HL-60/S4 (cell line): ENCODE results near the gene FARS2.
"Not testable (repeated sequence)": the region's sequence is repeated elsewhere in the genome, so short reads cannot be mapped to it uniquely, and the experiment has no call there.

Source experiments
- in situ Hi-C: fragments of 300-500 bp; cut with MboI; formaldehyde crosslinking; loops from 2 replicates; pipeline ENCODE4 v1.14.3; 2022; ENCODE audit warnings: low sequenced_read_pairs

Gene FARS2

GRCh38 chr6:5674141-5674540 is 412.8 kb downstream of the FARS2 start:
- in situ Hi-C loops, result no loop called here

GRCh38 chr6:5674721-5675120 is 413.4 kb downstream of the FARS2 start:
- in situ Hi-C loops, result no loop called here

- in situ Hi-C loops, result no loop called here
These were observed 415.4 kb downstream of the FARS2 start for GRCh38 chr6:5676701-5677100.

DNA sequence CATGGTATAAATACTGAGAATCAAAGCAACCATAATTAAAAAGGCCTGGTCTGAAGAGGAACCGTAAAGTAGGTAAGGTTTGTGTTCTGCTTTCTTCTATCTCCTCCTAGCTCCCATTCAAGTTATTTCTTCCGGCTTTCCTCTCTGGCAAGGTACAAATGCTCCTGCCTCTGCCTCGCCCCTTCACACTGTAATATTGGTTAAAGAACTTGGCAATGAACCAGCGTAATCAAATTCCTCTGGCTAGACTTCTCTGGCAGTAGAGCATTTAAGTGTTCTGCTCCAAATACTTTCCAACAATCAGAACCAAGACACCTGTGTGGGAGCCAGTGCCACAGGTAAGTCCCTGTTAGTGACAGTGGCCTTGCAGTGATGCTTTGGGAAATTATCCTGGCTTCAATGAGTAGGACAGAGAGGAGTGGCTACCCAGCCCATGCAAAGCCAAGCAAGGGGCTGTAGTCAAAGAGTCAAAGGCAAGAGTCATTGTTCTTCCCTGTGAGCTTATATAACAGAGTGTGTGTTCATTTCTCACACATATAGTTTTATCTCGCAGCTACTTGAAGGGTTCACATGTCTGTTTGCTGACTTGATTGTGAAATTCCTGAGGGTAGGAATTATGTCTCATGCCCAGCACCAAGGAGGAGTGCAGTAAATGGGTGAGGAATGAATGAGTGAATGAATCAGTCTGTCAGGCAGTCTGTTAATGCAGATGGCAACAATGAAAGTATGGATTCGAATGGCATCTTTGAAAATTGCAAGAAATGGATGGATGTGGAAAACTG is 416.1 kb downstream of the FARS2 start:
- in situ Hi-C loops, result no loop called here

GRCh38 chr6:5679270-5679669 is 418.0 kb downstream of the FARS2 start:
- in situ Hi-C loops, result no loop called here

DNA sequence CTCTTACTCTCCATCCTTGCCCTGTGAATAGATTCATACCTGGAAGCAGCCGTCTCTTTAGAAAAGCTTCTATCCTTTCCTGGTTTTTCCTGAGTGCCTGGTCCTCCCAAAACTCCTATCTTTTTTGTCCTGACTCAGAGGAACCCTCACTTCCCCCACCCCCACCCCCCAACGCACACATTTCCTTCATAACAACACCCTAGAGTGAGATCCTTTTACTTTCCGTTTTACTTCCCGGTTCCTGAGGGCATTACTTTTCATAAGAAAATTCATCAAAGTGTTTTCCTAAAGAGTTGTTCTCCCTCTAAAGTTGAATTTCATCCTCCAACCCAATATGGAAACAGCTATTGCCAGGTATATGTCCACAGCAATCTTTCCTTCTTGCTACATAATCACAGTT is 418.4 kb downstream of the FARS2 start:
- in situ Hi-C loops, result no loop called here

DNA sequence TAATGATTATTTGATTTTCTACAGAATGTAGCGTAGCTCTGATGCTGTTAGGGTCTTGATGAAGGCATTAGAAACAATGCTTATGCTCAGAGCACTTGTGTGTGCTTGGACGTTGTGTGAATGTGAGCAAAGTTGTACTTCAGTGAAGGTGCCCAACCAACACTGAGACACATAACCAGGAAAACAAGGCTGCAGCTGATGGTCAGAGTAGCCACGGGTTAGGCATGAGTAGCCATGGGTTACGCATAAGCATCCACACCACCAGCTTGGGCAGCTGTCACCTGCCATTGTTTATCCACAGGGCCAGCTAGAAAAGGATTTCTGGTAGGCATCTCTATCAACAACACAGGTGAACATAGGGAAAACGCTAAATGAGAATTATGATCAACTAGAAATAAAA is 418.8 kb downstream of the FARS2 start:
- in situ Hi-C loops, result no loop called here

GRCh38 chr6:5681480-5681879 is 420.2 kb downstream of the FARS2 start:
- in situ Hi-C loops, result no loop called here

DNA sequence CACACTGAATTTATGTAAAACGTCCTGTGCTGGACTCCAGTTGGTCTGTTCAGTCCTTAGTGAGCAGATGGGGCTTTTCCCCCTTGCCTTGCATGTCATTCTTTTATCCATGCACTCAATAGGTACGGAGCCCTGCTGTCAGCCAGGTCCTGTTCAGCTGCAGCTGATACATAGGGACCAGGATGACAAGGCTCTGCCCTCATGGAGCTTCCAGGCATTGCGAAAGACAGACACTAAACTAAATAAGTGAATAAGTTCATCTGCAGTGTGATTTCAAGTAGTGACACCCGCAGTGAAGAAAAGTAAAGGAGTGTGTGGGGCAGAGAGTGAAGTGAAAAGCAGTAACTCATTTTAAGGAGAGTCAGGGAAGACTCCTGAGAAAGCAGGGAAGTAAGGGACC is 421.2 kb downstream of the FARS2 start:
- in situ Hi-C loops, result no loop called here

DNA sequence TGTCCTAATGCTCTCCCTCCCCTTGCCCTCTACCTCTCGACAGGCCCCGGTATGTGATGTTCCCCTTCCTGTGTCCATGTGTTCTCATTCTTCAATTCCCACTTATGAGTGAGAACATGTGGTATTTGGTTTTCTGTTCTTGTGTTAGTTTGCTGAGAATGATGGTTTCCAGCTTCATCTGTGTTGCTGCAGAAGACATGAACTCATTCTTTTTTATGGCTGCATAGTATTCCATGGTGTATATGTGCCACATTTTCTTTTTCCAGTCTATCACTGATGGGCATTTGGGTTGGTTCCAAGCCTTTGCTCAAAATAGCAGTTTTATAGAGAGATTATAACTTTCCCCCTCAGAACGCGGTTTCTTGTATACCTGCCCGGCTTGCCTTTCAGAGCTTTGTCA is 422.4 kb downstream of the FARS2 start:
- in situ Hi-C loops, result not testable (repeated sequence)

DNA sequence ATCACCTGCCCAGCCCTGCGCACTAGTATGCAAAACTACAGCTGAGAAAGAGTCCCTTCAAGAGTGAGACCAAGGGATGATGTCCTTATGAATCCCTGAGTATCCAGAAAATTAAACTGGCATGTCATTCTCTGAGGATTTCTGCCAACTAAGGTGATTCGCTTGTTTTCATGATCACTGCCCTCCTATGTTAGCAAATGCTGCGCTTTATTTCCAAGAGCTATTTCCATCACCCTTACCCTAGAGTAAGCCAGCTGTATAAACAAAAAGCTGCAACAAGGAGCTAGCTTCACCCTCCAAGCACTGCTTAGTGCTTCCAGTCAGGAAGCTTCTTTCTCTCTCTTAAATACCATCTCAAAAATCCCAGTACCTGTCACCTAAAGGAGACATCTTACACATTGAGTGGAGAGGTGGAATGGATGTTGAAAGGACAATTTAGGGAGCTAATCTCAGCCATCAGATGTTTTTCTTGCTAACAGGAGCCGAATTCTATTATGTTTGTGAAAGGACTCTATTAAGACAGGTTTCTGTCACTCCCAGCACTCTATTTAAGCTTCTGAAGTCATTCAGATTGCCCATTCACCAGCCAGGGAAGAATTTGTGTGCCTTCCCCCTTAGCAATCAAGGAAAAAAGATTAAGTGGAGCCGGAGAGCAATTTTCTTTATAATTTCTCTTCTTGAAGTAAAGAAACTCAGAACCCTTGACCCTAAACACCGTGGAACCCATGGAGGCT is 423.2 kb downstream of the FARS2 start:
- in situ Hi-C loops, result no loop called here

- in situ Hi-C loops, result no loop called here
These were observed 432.2 kb downstream of the FARS2 start for GRCh38 chr6:5693225-5694145.

- in situ Hi-C loops, result no loop called here
These were observed 434.2 kb downstream of the FARS2 start for GRCh38 chr6:5695260-5696245.

DNA sequence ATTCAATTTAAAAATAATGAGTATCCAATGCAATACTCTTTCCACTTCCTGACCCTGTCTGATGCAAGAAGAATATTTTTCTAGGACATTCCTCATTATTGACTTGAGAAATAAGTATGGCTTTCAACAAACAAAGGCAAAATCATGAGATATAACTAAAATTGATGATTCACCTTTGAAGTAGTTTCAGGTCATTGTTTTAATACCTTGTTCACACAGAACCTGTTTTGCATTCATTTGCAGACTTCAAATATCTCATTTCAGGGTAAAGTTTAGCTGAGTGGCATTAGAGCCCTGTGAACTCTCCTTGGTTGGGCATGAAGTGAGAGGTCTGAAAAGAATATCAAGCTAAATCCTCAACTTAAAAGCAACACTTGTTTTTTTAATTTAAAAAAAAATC is 436.2 kb downstream of the FARS2 start:
- in situ Hi-C loops, result no loop called here

GRCh38 chr6:5698318-5698717 is 437.0 kb downstream of the FARS2 start:
- in situ Hi-C loops, result no loop called here

- in situ Hi-C loops, result not testable (repeated sequence)
These were observed 437.8 kb downstream of the FARS2 start for GRCh38 chr6:5699064-5699463.

GRCh38 chr6:5701174-5701573 is 439.9 kb downstream of the FARS2 start:
- in situ Hi-C loops, result no loop called here

DNA sequence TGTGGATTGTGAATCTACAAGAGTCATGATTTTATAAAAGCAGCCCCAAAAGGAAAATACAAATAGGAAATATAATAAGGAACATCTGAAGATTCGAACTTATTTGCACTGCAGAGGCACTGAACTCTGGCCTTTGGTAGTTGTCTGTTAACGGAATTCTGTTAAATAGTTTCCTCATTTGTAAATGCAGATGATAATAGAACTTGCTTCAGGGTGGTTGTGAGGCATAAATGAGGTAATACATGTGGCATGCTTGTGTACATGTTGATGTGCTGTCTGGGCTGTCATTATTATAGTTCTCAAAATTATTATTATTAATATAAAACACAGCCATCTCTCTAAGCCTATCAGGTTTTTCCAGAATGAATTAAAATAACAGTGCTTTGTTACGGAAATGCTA is 443.4 kb downstream of the FARS2 start:
- in situ Hi-C loops, result no loop called here

DNA sequence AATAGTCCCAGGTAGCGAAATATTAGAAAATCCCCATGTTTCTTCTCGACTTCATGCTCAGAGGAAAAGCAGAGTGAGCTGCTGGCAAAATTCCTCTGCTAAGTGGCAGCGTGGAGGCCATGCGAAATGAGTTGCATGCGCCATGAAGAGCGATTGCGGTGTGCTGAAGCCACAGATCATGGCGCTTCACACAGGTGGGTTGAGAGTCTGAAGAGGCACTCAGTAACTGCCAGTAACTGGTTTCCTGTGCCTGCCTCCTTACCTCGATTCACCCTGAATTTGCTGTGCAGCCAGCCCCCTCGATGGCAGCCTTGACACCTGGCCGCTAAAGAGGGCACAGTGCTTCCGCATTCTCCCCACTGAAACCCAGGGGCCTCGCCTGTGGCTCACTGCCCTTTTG is 443.9 kb downstream of the FARS2 start:
- in situ Hi-C loops, result no loop called here
